ENCODE results near the gene ZNF653.

ZNF653 gene

GRCh38 chr19:11535792-11536595 lies 30.4 kb upstream of the ZNF653 start:
- TF ChIP-seq CTCF (IDR thresholded peaks at IDR 0.05; ENCODE audit: low read depth, low read length): peak; percentile 92
- H3K4me3 ChIP-seq (ENCODE audit: low read depth, low read length): peak overlapping the region; percentile 38

GRCh38 chr19:11534948-11535347 lies 29.3 kb upstream of the ZNF653 start:
- TF ChIP-seq CTCF (IDR thresholded peaks at IDR 0.05; ENCODE audit: low read depth, low read length): no peak
- H3K4me3 ChIP-seq (ENCODE audit: low read depth, low read length): no peak overlapping the region

GRCh38 chr19:11534538-11534937 lies 28.9 kb upstream of the ZNF653 start:
- H3K4me3 ChIP-seq (ENCODE audit: low read depth, low read length): no peak overlapping the region
- TF ChIP-seq CTCF (IDR thresholded peaks at IDR 0.05; ENCODE audit: low read depth, low read length): no peak

GRCh38 chr19:11530432-11530831 lies 24.8 kb upstream of the ZNF653 start:
- TF ChIP-seq CTCF (IDR thresholded peaks at IDR 0.05; ENCODE audit: low read depth, low read length): no peak

GRCh38 chr19:11528551-11529341 lies 23.1 kb upstream of the ZNF653 start, which contains the start of gene ECSIT:
Gene ECSIT (minus strand): TSS chr19:11529134. CDS start chr19:11519170, 9,964 bp downstream.
- H3K4me3 ChIP-seq (ENCODE audit: low read depth, low read length): peak within 1 kb of the TSS; percentile 67
- no peak for TF ChIP-seq CTCF (IDR thresholded peaks at IDR 0.05; ENCODE audit: low read depth, low read length)

More at GRCh38 chr19:11530432-11530831, 24.8 kb upstream of the ZNF653 start:
- H3K4me3 ChIP-seq (ENCODE audit: low read depth, low read length): no peak overlapping the region

GRCh38 chr19:11519138-11519537 lies 13.5 kb upstream of the ZNF653 start:
- H3K4me3 ChIP-seq (ENCODE audit: low read depth, low read length): no peak overlapping the region
- TF ChIP-seq CTCF (IDR thresholded peaks at IDR 0.05; ENCODE audit: low read depth, low read length): no peak

- no peak overlapping the region for H3K4me3 ChIP-seq (ENCODE audit: low read depth, low read length)
- TF ChIP-seq CTCF (IDR thresholded peaks at IDR 0.05; ENCODE audit: low read depth, low read length): no peak
These were observed 8.3 kb upstream of the ZNF653 start for GRCh38 chr19:11513946-11514345.

Data from WI38 (cell line).